Loucy (cell line): ENCODE results near the gene LAMP2.
A peak's percentile ranks its signal among the peaks of the same experiment; 100 is the strongest.

Experiments
- H2AFZ ChIP-seq: fragments of 200-600 bp; sonication (generic); 2 replicates; pipeline ENCODE4 v1.6.0; 2016; ENCODE audit warnings: antibody characterized with exemption, mild to moderate bottlenecking, low read length, moderate library complexity
- H3F3A ChIP-seq: fragments of 200-600 bp; 2 replicates; pipeline ENCODE4 v1.6.0; 2016; ENCODE audit warnings: antibody characterized with exemption, low read depth, mild to moderate bottlenecking
- H3K27me3 ChIP-seq: fragments of 200-600 bp; sonication (generic); 2 replicates; pipeline ENCODE4 v1.6.1; 2014; ENCODE audit warnings: low read length, mild to moderate bottlenecking; ENCODE audit not compliant: insufficient read depth, poor library complexity, severe bottlenecking
- H3K36me3 ChIP-seq: fragments of 200-600 bp; sonication (generic); 2 replicates; pipeline ENCODE4 v1.6.1; 2016; ENCODE audit warnings: low read length; ENCODE audit not compliant: insufficient read depth
- H3K4me1 ChIP-seq: fragments of 200-600 bp; sonication (generic); 2 replicates; pipeline ENCODE4 v1.5.1; 2014; ENCODE audit warnings: low read length, mild to moderate bottlenecking; ENCODE audit not compliant: insufficient read depth, poor library complexity, severe bottlenecking
- H3K4me2 ChIP-seq: fragments of 200-600 bp; sonication (generic); 2 replicates; pipeline ENCODE4 v1.6.0; 2014; ENCODE audit warnings: antibody characterized with exemption, low read length, low read depth, mild to moderate bottlenecking; ENCODE audit not compliant: poor library complexity, severe bottlenecking
- H3K4me3 ChIP-seq: fragments of 200-600 bp; sonication (generic); 2 replicates; pipeline ENCODE4 v1.5.1; 2014; ENCODE audit warnings: low read length, mild to moderate bottlenecking, mixed read lengths; ENCODE audit not compliant: poor library complexity, severe bottlenecking
- H3K79me2 ChIP-seq: fragments of 200-600 bp; sonication (generic); 2 replicates; pipeline ENCODE4 v1.6.1; 2014; ENCODE audit warnings: low read length; ENCODE audit not compliant: insufficient read depth
- H3K9ac ChIP-seq: fragments of 200-600 bp; sonication (generic); 2 replicates; pipeline ENCODE4 v1.6.0; 2014; ENCODE audit warnings: mild to moderate bottlenecking, low read depth, low read length, moderate library complexity; ENCODE audit not compliant: poor library complexity, severe bottlenecking
- H3K9me2 ChIP-seq: fragments of 200-600 bp; sonication (generic); replicated peaks from 2 replicates; pipeline ENCODE4 v1.6.1; 2016; ENCODE audit warnings: low read depth, low read length, mixed read lengths
- H3K9me3 ChIP-seq: fragments of 200-600 bp; sonication (generic); 2 replicates; pipeline ENCODE4 v1.6.1; 2014; ENCODE audit warnings: mild to moderate bottlenecking, antibody characterized with exemption, low read length, low read depth; ENCODE audit not compliant: insufficient read depth
- H4K20me1 ChIP-seq: fragments of 200-600 bp; sonication (generic); 2 replicates; pipeline ENCODE4 v1.6.0; 2014; ENCODE audit warnings: antibody characterized with exemption, low read length, mild to moderate bottlenecking; ENCODE audit not compliant: insufficient read depth, poor library complexity, severe bottlenecking
- CTCF ChIP-seq: fragments of 200-600 bp; sonication (generic); conservative IDR thresholded peaks from 2 replicates; pipeline ENCODE4 v1.5.1; 2014; ENCODE audit warnings: mild to moderate bottlenecking, antibody characterized with exemption, low read length
- EZH2phosphoT487 ChIP-seq: fragments of 200-600 bp; IDR thresholded peaks from 2 replicates; pipeline ENCODE4 v1.6.1; 2018; ENCODE audit warnings: antibody characterized with exemption, mild to moderate bottlenecking, moderate library complexity, borderline replicate concordance

Gene LAMP2

GRCh38 chrX:120402369-120402768 is 66.7 kb downstream of the LAMP2 start:
- H3K27me3 ChIP-seq, result no peaks in the 10 kb centered on the region
- H3K4me1 ChIP-seq, result no peaks in the 10 kb centered on the region
- H3F3A ChIP-seq, result no peaks in the 10 kb centered on the region
- H3K9me3 ChIP-seq, result no peaks in the 10 kb centered on the region
- H3K79me2 ChIP-seq, result no peaks in the 10 kb centered on the region
- H3K9me2 ChIP-seq, result no peaks in the 10 kb centered on the region
- H3K4me2 ChIP-seq, result no peak overlapping the region
- H4K20me1 ChIP-seq, result no peaks in the 10 kb centered on the region
- TF ChIP-seq CTCF (no peak), EZH2phosphoT487 (no peak)
- no peak overlapping the region for H3K9ac ChIP-seq
- no peak overlapping the region for H2AFZ ChIP-seq
- H3K36me3 ChIP-seq, result no peaks in the 10 kb centered on the region
- no peak overlapping the region for H3K4me3 ChIP-seq

- Histone ChIP-seq H3K9me2 (no peaks in the 10 kb centered on the region), H3K4me1 (no peaks in the 10 kb centered on the region), H2AFZ (no peak overlapping the region), H3K27me3 (no peaks in the 10 kb centered on the region), H3K36me3 (no peaks in the 10 kb centered on the region), H4K20me1 (no peaks in the 10 kb centered on the region), H3K9ac (no peak overlapping the region), H3K9me3 (no peaks in the 10 kb centered on the region), H3K79me2 (no peaks in the 10 kb centered on the region), H3K4me2 (no peak overlapping the region), H3K4me3 (no peak overlapping the region), H3F3A (no peaks in the 10 kb centered on the region)
- TF ChIP-seq CTCF, result no peak
- no peak for TF ChIP-seq EZH2phosphoT487
Observed at GRCh38 chrX:120401301-120401700, 67.8 kb downstream of the LAMP2 start.

- H3K9ac ChIP-seq, result no peak overlapping the region
- no peaks in the 10 kb centered on the region for H3K36me3 ChIP-seq
- TF ChIP-seq EZH2phosphoT487 (no peak), CTCF (peak; percentile 68)
- no peaks in the 10 kb centered on the region for H3K9me2 ChIP-seq
- H3K27me3 ChIP-seq, result no peaks in the 10 kb centered on the region
- H3K4me1 ChIP-seq, result no peaks in the 10 kb centered on the region
- no peaks in the 10 kb centered on the region for H3K79me2 ChIP-seq
- no peak overlapping the region for H3K4me3 ChIP-seq
- H4K20me1 ChIP-seq, result no peaks in the 10 kb centered on the region
- no peaks in the 10 kb centered on the region for H3K9me3 ChIP-seq
- H2AFZ ChIP-seq, result peak overlapping the region; percentile 30; the same call in 1 of the 2 replicates
- no peaks in the 10 kb centered on the region for H3F3A ChIP-seq
- no peak overlapping the region for H3K4me2 ChIP-seq
Observed at GRCh38 chrX:120380699-120381098, 88.4 kb downstream of the LAMP2 start.
